Activated T-cell treated with anti-CD3 and anti-CD28 coated beads for 24 hours (primary cell): ENCODE measurements around the gene MAPT.

Experiments
- DNase-seq: peaks from one replicate; pipeline ENCODE4 v3.0.0-alpha.2; 2020; ENCODE audit warnings: low read depth

Gene MAPT

GRCh38 chr17:46057366-46057765 is 163.0 kb downstream of the MAPT start:
- DNase-seq, result no peak

- DNase-seq, result no peak
These were observed 165.1 kb downstream of the MAPT start for GRCh38 chr17:46059486-46059885.

- no peak for DNase-seq
These were observed 166.1 kb downstream of the MAPT start for GRCh38 chr17:46060461-46060860.

GRCh38 chr17:46061435-46061834 is 167.1 kb downstream of the MAPT start:
- no peak for DNase-seq

GRCh38 chr17:46063241-46063640 is 168.9 kb downstream of the MAPT start:
- DNase-seq, result no peak

GRCh38 chr17:46064460-46064859 is 170.1 kb downstream of the MAPT start:
- DNase-seq, result no peak

- DNase-seq, result no peak
These were observed 177.4 kb downstream of the MAPT start for GRCh38 chr17:46071796-46072195.

GRCh38 chr17:46072998-46073397 is 178.6 kb downstream of the MAPT start:
- DNase-seq, result no peak

GRCh38 chr17:46074540-46074939 is 180.2 kb downstream of the MAPT start:
- no peak for DNase-seq
